IMR-90 (cell line): ENCODE measurements around the gene B3GALNT1. TPM values are rescaled to one million over a fixed set of nuclear protein-coding genes. Genes with fewer than 3 reads are reported as not detected.

Experiments
- ATAC-seq: fragments of 200-7000 bp; cut with Tn5 transposase; 2 replicates; pipeline ENCODE4 v1.9.1; 2020; ENCODE audit warnings: low read depth, mild to moderate bottlenecking, moderate library complexity
- BruUV-seq: library from RNA; stranded (reverse); fragments of 400-500 nt; replicated peaks from 2 replicates; lab custom pipeline; 2021; lab: Mats Ljungman, UMichigan
- CTCF ChIA-PET: fragments of 300-600 bp; formaldehyde crosslinking; extraction: SDS; loops from one replicate; lab custom pipeline; 2021; ENCODE audit warnings: antibody characterized with exemption; lab: Yijun Ruan, JAX
- POLR2A ChIA-PET: fragments of 300-600 bp; sonication (Branson Sonifier 250); formaldehyde crosslinking; loops from one replicate; lab custom pipeline; 2022; ENCODE audit warnings: antibody characterized with exemption; ENCODE audit not compliant: unreplicated experiment; lab: Charles Lee
- DNase-seq: peaks from one replicate; pipeline ENCODE4 v3.0.0; 2013
- H2AFZ ChIP-seq: replicated peaks from 2 replicates; pipeline ENCODE3; 2013; ENCODE audit warnings: low read length, mild to moderate bottlenecking; ENCODE audit not compliant: poor library complexity
- H2AK5ac ChIP-seq: 2 replicates; pipeline ENCODE4 v1.6.1; 2013; ENCODE audit warnings: low read depth, low read length, inconsistent platforms
- H2AK9ac ChIP-seq: replicated peaks from 2 replicates; pipeline ENCODE3; 2013; ENCODE audit warnings: mild to moderate bottlenecking, low read depth, low read length, moderate library complexity; ENCODE audit not compliant: poor library complexity
- H2BK120ac ChIP-seq: 2 replicates; pipeline ENCODE4 v1.6.1; 2013; ENCODE audit warnings: low read depth, low read length, inconsistent platforms
- H2BK15ac ChIP-seq: 3 replicates; pipeline ENCODE4 v1.6.1; 2013; ENCODE audit warnings: low read depth, low read length, inconsistent platforms
- H2BK20ac ChIP-seq: 2 replicates; pipeline ENCODE4 v1.6.1; 2013; ENCODE audit warnings: low read depth, mild to moderate bottlenecking, inconsistent platforms, low read length, moderate library complexity
- H2BK5ac ChIP-seq: 2 replicates; pipeline ENCODE4 v1.6.1; 2013; ENCODE audit warnings: mild to moderate bottlenecking, low read depth, low read length, inconsistent platforms; ENCODE audit not compliant: poor library complexity, severe bottlenecking
- H3K14ac ChIP-seq: replicated peaks from 2 replicates; pipeline ENCODE4 v1.6.1; 2013; ENCODE audit warnings: low read depth, low read length, inconsistent platforms
- H3K18ac ChIP-seq: 2 replicates; pipeline ENCODE4 v1.6.1; 2013; ENCODE audit warnings: low read depth, low read length, control low read depth
- H3K23ac ChIP-seq: 2 replicates; pipeline ENCODE4 v1.6.1; 2013; ENCODE audit warnings: low read depth, low read length, inconsistent platforms
- H3K27ac ChIP-seq: 2 replicates; pipeline ENCODE4 v1.5.1; 2013; ENCODE audit warnings: mild to moderate bottlenecking, control low read depth, low read length; ENCODE audit not compliant: insufficient read depth
- H3K27me3 ChIP-seq: 2 replicates; pipeline ENCODE4 v1.6.1; 2013; ENCODE audit warnings: low read length; ENCODE audit not compliant: control insufficient read depth, insufficient read depth
- H3K36me3 ChIP-seq: 2 replicates; pipeline ENCODE4 v1.6.1; 2013; ENCODE audit warnings: low read length, mixed read lengths; ENCODE audit not compliant: control insufficient read depth, insufficient read depth
- H3K4ac ChIP-seq: 2 replicates; pipeline ENCODE4 v1.6.1; 2013; ENCODE audit warnings: low read depth, low read length, inconsistent platforms
- H3K4me1 ChIP-seq: 2 replicates; pipeline ENCODE4 v1.6.1; 2013; ENCODE audit warnings: low read length, mixed read lengths; ENCODE audit not compliant: control insufficient read depth, insufficient read depth
- H3K4me2 ChIP-seq: 2 replicates; pipeline ENCODE4 v1.6.1; 2013; ENCODE audit warnings: low read depth, mild to moderate bottlenecking, control low read depth, low read length, moderate library complexity
- H3K4me3 ChIP-seq: 2 replicates; pipeline ENCODE4 v1.5.1; 2013; ENCODE audit warnings: low read depth, mild to moderate bottlenecking, control low read depth, low read length, moderate library complexity; ENCODE audit not compliant: insufficient read depth
- H3K56ac ChIP-seq: 2 replicates; pipeline ENCODE4 v1.6.1; 2013; ENCODE audit warnings: low read length, inconsistent platforms; ENCODE audit not compliant: insufficient read depth; ENCODE audit errors: extremely low read depth
- H3K79me1 ChIP-seq, 2 experiments: 2 replicates each; pipeline ENCODE4 v1.6.1; 2013; ENCODE audit warnings: low read length in 2 of 2, inconsistent platforms in 1 of 2, low read depth in 1 of 2
- H3K9ac ChIP-seq: 2 replicates; pipeline ENCODE4 v1.6.1; 2013; ENCODE audit warnings: low read depth, low read length, control low read depth
- H3K9me1 ChIP-seq: 2 replicates; pipeline ENCODE4 v1.6.1; 2013; ENCODE audit warnings: low read length, inconsistent platforms; ENCODE audit not compliant: insufficient read depth
- H3K9me3 ChIP-seq: 2 replicates; pipeline ENCODE4 v1.6.1; 2013; ENCODE audit warnings: low read length; ENCODE audit not compliant: control insufficient read depth, insufficient read depth
- H4K20me1 ChIP-seq: 2 replicates; pipeline ENCODE4 v1.6.1; 2013; ENCODE audit warnings: low read length, inconsistent platforms; ENCODE audit not compliant: insufficient read depth
- H4K5ac ChIP-seq: 2 replicates; pipeline ENCODE4 v1.6.1; 2013; ENCODE audit warnings: mild to moderate bottlenecking, low read depth, low read length, control low read depth
- H4K8ac ChIP-seq, 2 experiments: 2 replicates each; pipeline ENCODE4 v1.6.1; 2013; ENCODE audit warnings: low read depth in 2 of 2, low read length in 2 of 2, control low read depth in 1 of 2, inconsistent platforms in 1 of 2
- H4K91ac ChIP-seq: 2 replicates; pipeline ENCODE4 v1.6.1; 2013; ENCODE audit warnings: low read depth, low read length, inconsistent platforms; ENCODE audit not compliant: insufficient read depth
- CEBPB ChIP-seq: IDR thresholded peaks from 2 replicates; pipeline ENCODE4 v1.6.1; 2012; ENCODE audit warnings: low read depth, low read length, improper control_type of control experiment
- CHD1 ChIP-seq: IDR thresholded peaks from 2 replicates; pipeline ENCODE4 v1.6.1; 2012; ENCODE audit warnings: low read depth, low read length, improper control_type of control experiment
- CTCF ChIP-seq: conservative IDR thresholded peaks from 2 replicates; pipeline ENCODE4 v1.5.1; 2012; ENCODE audit warnings: mild to moderate bottlenecking, low read depth, low read length, improper control_type of control experiment
- FOS ChIP-seq: fragments of 150-350 bp; IDR thresholded peaks from 2 replicates; pipeline ENCODE4 v1.6.1; 2016; ENCODE audit warnings: low read depth, low read length
- MAFK ChIP-seq: IDR thresholded peaks from 2 replicates; pipeline ENCODE4 v1.6.1; 2012; ENCODE audit warnings: low read depth, low read length, improper control_type of control experiment
- MAZ ChIP-seq: IDR thresholded peaks from 2 replicates; pipeline ENCODE4 v1.6.1; 2012; ENCODE audit warnings: low read depth, mild to moderate bottlenecking, low read length, improper control_type of control experiment, moderate library complexity, borderline replicate concordance
- MXI1 ChIP-seq: IDR thresholded peaks from 2 replicates; pipeline ENCODE4 v1.6.1; 2012; ENCODE audit warnings: low read depth, mild to moderate bottlenecking, low read length, moderate library complexity, borderline replicate concordance
- NFE2L2 ChIP-seq: fragments of 150-350 bp; IDR thresholded peaks from 2 replicates; pipeline ENCODE4 v1.6.1; 2016; ENCODE audit warnings: low read depth, mild to moderate bottlenecking, low read length
- POLR2A ChIP-seq: IDR thresholded peaks from 2 replicates; pipeline ENCODE4 v1.6.1; 2012; ENCODE audit warnings: mild to moderate bottlenecking, low read depth, low read length
- RAD21 ChIP-seq: IDR thresholded peaks from 2 replicates; pipeline ENCODE4 v1.6.1; 2012; ENCODE audit warnings: low read length, improper control_type of control experiment
- RCOR1 ChIP-seq: IDR thresholded peaks from 2 replicates; pipeline ENCODE4 v1.6.1; 2012; ENCODE audit warnings: mild to moderate bottlenecking, low read length, improper control_type of control experiment; ENCODE audit not compliant: insufficient replicate concordance
- RFX5 ChIP-seq: IDR thresholded peaks from 2 replicates; pipeline ENCODE4 v1.8.0; 2012; ENCODE audit warnings: low read depth, mild to moderate bottlenecking, low read length, moderate library complexity
- SMC3 ChIP-seq: fragments of 150-350 bp; IDR thresholded peaks from 2 replicates; pipeline ENCODE4 v1.6.1; 2016; ENCODE audit warnings: low read depth, mild to moderate bottlenecking, antibody characterized with exemption, low read length, moderate library complexity
- USF2 ChIP-seq: fragments of 150-350 bp; IDR thresholded peaks from 2 replicates; pipeline ENCODE4 v1.6.1; 2017; ENCODE audit warnings: mild to moderate bottlenecking, antibody characterized with exemption, low read length, low read depth
- WGBS, 2 experiments: methylation state at CpG; one replicate each; pipeline versions ENCODE4 v1.1.5 to v1.1.7; 2013; ENCODE audit warnings: missing lambda C conversion rate in 2 of 2; ENCODE audit not compliant: insufficient read length in 1 of 2; ENCODE audit errors: extremely low coverage in 2 of 2; 5-methylcytosine and 5-hydroxymethylcytosine counted together
- dilution Hi-C: fragments of 300-500 bp; cut with HindIII; formaldehyde crosslinking; loops from one replicate; pipeline ENCODE4 v1.14.3; 2018; ENCODE audit warnings: low sequenced_read_pairs; ENCODE audit not compliant: unreplicated experiment
- in situ Hi-C: fragments of 300-500 bp; cut with MboI; formaldehyde crosslinking; loops from 3 replicates; pipeline ENCODE4 v1.14.3; 2019; ENCODE audit warnings: low sequenced_read_pairs, inconsistent platforms, mixed read lengths
- intact Hi-C: fragments of 100-400 bp; cut with micrococcal nuclease; formaldehyde crosslinking; loops from 2 replicates; pipeline ENCODE4 v1.10.0; 2022
- polyA plus RNA-seq, 3 experiments: library from polyadenylated mRNA; depleted of rRNA; stranded (reverse); fragments of >200 nt; gene quantifications; 2 replicates each; pipeline ENCODE4 v1.2.3, GENCODE V29; 2012; ENCODE audit warnings: low replicate concordance in 1 of 3
- total RNA-seq: library from RNA; depleted of rRNA; stranded (reverse); fragments of >200 nt; gene quantifications from 2 replicates; pipeline ENCODE4 v1.2.3, GENCODE V29; 2012

The B3GALNT1 gene
- total and polyA plus RNA-seq, 2 of the 4 experiments (the other 2 are of a cell fraction) = 5.6 to 8.2 TPM

DNA sequence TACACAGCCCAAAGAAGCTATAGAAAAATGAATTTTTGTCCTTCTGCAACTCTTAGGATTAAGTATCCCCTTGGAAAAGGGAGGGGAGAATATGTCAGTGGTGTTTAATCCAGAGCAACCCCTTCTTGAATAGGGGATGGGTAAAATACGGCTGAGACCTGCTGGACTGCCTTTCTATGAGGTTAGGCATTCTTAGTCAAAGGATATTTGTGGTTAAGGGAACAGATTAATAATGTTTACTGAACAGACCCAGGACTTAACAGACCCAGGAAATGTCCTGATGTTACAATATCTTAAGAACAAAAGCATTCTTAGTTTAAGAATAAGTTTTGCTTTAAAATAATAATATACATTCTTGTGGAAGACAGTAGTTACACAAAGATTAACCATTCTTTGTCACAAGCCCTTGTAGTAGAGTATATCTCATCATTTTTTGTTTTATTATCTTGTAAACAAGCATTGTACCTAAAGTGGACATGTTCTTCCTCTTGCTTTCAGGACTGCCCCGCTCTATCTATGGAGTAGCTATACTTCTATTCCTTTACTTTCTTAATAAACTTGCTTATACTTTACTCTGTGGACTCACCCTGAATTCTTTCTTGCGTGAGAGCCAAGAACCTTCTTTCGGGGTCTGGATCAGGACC lies 43.8 kb upstream of the B3GALNT1 start:
- no peak overlapping the region for H3K9ac ChIP-seq
- no peaks in the 10 kb centered on the region for H3K36me3 ChIP-seq
- H3K4ac ChIP-seq = no peak overlapping the region
- intact Hi-C loops = no loop called here
- H4K20me1 ChIP-seq = no peaks in the 10 kb centered on the region
- no peak for DNase-seq
- H3K56ac ChIP-seq = no peak overlapping the region
- no TSS peak for BruUV-seq
- no peak overlapping the region for H2AK5ac ChIP-seq
- dilution Hi-C loops = no loop called here
- H2BK5ac ChIP-seq = no peak overlapping the region
- 80% methylated on average over 1 of the region's 4 CpGs; no CpG with 5 or more reads in 1 of the 2 experiments for WGBS, 2 experiments
- H2AFZ ChIP-seq = no peak overlapping the region
- H4K5ac ChIP-seq = no peak overlapping the region
- no peaks in the 10 kb centered on the region for H3K9me1 ChIP-seq
- H2BK120ac ChIP-seq = no peak overlapping the region
- no peak overlapping the region for H2BK20ac ChIP-seq
- no peaks in the 10 kb centered on the region for H3K79me1 ChIP-seq
- no peak overlapping the region for H3K4me3 ChIP-seq
- H3K27me3 ChIP-seq = no peaks in the 10 kb centered on the region
- no peak overlapping the region for H2BK15ac ChIP-seq
- POLR2A ChIA-PET = no interaction called here
- no peak for ATAC-seq
- no peak overlapping the region for H3K23ac ChIP-seq
- H3K27ac ChIP-seq = no peak overlapping the region
- no peak overlapping the region for H3K14ac ChIP-seq
- in situ Hi-C loops = no loop called here
- no peak overlapping the region for H4K8ac ChIP-seq
- no peak overlapping the region for H3K18ac ChIP-seq
- no peaks in the 10 kb centered on the region for H3K9me3 ChIP-seq
- TF ChIP-seq MAZ = no peak
- TF ChIP-seq CHD1 = no peak
- TF ChIP-seq RCOR1 = no peak
- no peak for TF ChIP-seq USF2
- TF ChIP-seq SMC3 = no peak
- no peak for TF ChIP-seq FOS
- no peak for TF ChIP-seq CEBPB
- no peak for TF ChIP-seq RAD21
- no peak for TF ChIP-seq POLR2A
- TF ChIP-seq CTCF = no peak
- no peak for TF ChIP-seq MXI1
- TF ChIP-seq NFE2L2 = no peak
- TF ChIP-seq MAFK = no peak
- no peak for TF ChIP-seq RFX5
- H3K4me2 ChIP-seq = no peak overlapping the region
- no peak overlapping the region for H2AK9ac ChIP-seq
- H4K91ac ChIP-seq = no peak overlapping the region
- H3K4me1 ChIP-seq = no peaks in the 10 kb centered on the region
- CTCF ChIA-PET = interaction anchor here (0.6 kb wide), 1 partner anchor 28 kb away, joined by 3 read pairs; no protein-coding TSS in a partner anchor
